Fibroblast of villous mesenchyme (primary cell): ENCODE data around the gene CAMK2N1. TPM values are rescaled to one million over a fixed set of nuclear protein-coding genes. Genes with fewer than 3 reads are reported as not detected.
"Not testable (repeated sequence)": the region's sequence is repeated elsewhere in the genome, so short reads cannot be mapped to it uniquely, and the experiment has no call there.

Source experiments
- DNase-seq: peaks from one replicate; pipeline ENCODE4 v3.0.0-alpha.2; 2010; ENCODE audit warnings: low read depth
- H3K4me3 ChIP-seq: 2 replicates; pipeline ENCODE4 v1.5.1; 2011; ENCODE audit warnings: low read depth, mild to moderate bottlenecking, low read length
- total RNA-seq: library from RNA; depleted of rRNA; stranded (reverse); fragments of >200 nt; gene quantifications from 2 replicates; pipeline ENCODE4 v1.2.3, GENCODE V29; 2012
- TF ChIP-seq, protein P1 (sequence below): IDR thresholded peaks from 2 replicates; pipeline ENCODE4 v1.5.1; 2012; ENCODE audit warnings: low read depth, mild to moderate bottlenecking, low read length; ENCODE audit not compliant: insufficient read depth

CAMK2N1 gene
- total RNA-seq, 1 donor = 9.5 TPM

DNA sequence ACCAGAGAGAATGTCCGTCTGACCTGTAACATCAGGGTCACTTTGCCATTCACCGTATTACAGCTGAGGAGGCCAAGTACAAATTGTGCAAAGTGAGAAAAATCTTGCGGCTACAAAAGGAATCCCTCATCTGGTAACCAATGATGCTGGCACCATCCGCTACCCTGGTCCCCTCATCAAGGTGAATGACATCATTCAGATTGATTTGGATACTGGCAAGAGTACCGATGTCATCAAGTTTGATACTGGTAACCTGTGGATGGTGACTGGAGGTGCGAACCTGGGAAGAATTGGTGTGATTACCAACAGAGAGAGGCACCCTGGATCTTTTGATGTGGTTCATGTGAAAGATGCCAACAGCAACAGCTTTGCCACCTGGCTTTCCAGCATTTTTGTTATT lies 40.3 kb upstream of the CAMK2N1 start:
- no peak overlapping the region for H3K4me3 ChIP-seq
- DNase-seq = no peak
- TF ChIP-seq, protein P1, sequence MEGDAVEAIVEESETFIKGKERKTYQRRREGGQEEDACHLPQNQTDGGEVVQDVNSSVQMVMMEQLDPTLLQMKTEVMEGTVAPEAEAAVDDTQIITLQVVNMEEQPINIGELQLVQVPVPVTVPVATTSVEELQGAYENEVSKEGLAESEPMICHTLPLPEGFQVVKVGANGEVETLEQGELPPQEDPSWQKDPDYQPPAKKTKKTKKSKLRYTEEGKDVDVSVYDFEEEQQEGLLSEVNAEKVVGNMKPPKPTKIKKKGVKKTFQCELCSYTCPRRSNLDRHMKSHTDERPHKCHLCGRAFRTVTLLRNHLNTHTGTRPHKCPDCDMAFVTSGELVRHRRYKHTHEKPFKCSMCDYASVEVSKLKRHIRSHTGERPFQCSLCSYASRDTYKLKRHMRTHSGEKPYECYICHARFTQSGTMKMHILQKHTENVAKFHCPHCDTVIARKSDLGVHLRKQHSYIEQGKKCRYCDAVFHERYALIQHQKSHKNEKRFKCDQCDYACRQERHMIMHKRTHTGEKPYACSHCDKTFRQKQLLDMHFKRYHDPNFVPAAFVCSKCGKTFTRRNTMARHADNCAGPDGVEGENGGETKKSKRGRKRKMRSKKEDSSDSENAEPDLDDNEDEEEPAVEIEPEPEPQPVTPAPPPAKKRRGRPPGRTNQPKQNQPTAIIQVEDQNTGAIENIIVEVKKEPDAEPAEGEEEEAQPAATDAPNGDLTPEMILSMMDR = no peak

DNA sequence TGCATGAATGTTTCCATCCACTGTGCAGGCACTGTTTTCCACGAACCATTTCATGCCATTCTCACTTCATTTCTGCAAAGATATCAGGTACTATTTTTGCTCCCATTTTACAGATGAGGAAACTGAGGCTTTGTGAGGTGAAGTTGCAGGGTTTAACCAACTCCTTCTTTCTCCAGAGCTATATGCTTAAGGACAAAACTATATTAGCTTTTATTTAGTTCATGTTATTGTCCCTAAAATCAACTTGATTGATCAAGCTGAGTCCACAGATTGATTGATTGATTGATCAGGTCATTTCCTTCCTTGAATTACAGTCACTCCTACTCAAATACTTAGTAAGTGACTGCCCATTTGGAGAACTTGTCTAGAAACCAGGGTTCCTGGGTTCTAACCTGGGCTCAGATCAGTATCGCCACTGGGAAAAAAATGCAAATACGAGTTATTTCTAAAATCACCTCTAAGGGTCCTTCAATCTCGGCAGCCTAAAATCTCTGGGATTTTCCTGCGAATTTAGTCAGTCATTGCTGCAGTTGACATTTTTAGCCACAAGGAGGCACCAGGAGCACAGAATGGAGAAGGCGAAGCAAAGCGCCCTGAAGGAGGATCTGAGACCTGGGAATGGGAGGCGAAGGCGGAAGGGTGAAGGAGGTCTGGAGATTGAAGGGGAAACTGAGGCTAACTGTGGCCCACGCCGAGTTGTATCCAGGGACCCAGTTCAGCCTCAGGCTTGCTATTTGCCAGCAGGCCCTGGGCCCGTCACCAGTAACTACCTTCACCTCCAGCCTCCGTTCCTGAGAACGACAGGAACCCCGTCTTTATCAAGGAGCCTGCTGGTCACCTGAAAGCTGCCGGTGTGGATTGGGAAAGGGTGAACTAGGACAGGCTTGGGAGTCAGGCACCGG lies 36.2 kb upstream of the CAMK2N1 start:
- TF ChIP-seq, protein P1 = peak; percentile 98
- no peak overlapping the region for H3K4me3 ChIP-seq
- DNase-seq = peak; percentile 81

DNA sequence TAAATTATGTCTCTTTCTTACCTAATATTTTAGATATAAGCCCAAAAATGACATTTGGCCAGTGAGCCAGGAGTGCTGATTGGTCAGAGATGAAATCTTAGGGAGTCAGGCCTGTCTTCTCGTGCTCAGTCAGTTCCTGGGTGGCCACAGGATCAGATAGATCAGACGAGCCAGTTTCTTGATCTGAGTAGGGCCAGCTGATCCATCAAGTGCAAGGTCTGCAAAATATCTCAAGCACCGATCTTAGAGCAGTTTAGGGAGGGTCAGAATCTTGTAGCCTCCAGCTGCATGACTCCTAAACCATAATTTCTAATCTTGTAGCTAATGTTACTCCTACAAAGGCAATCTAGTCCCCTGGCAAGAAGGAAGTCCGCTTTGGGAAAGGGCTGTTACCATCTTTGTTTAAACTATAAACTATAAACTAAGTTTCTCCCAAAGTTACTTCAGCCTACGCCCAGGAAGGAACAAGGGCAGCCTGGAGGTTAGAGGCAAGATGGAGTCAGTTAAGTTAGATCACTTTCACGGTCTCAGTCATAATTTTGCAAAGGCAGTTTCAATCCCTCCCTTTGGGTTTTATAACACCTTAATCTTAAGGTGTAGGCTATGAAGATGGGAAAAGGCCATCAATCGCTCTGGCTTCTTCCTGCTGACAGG lies 33.7 kb upstream of the CAMK2N1 start:
- not testable (repeated sequence) for DNase-seq, H3K4me3 ChIP-seq

DNA sequence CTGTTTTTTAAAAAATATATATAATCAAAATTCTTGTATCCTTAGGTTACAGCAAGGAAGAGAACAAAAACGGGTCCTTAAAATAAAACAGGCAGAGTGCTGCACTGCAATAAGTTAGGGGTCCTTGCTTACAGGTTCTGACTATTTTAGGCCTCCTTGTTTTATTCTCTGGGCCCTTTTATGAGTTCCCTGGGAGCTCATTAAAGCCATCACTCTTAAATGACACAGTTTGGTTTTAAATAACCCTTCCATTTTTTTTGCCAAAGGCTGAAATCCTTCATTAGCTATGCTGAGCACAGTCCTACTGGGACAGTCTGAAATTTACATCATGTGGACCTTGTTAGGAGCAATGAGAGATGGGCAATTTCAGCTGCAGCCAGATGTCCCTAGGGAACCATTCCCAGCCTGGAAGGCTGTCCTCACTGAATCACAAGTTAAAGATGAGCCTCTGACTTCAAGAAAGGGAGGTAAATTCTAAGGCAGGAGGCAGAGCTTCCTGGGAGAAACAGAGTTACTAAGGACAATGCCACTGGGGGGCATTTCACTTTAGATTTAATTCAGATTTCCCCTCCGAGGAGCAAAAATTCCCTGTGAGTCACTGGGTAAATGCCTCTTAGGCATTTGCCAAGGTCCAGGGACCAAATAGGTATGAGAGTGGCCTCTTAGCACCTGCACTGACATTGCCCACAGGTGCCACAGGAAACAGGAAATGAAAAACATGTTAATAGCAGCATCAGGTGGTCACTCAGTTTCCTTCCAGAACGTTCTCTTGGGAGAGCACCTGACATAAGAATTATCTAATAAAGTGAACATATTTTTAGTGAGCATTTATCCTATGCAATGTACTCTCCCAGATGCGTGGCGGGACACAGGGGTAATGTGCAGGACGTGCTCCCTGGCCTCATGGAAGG lies 25.8 kb upstream of the CAMK2N1 start:
- no peak for DNase-seq
- TF ChIP-seq, protein P1 = no peak
- H3K4me3 ChIP-seq = no peak overlapping the region

DNA sequence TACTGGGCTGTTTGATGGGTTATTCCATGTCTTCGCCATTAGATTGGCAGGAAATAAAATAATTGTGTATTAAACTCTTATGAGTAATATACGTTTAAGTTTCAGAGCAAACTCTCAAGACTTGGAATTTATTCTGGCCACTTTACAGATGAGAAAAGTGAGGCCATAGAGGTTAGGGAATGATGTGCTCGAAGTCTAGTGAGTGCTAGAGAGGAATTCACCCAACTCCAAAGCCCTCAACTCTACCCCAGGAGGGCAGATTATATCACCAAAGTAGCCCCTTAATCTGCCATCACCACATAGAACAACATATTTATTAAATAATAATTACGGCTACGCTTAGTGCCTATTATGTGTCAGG lies 22.4 kb upstream of the CAMK2N1 start:
- peak overlapping the region; percentile 92 for H3K4me3 ChIP-seq
- no peak for DNase-seq
- TF ChIP-seq, protein P1 = no peak

DNA sequence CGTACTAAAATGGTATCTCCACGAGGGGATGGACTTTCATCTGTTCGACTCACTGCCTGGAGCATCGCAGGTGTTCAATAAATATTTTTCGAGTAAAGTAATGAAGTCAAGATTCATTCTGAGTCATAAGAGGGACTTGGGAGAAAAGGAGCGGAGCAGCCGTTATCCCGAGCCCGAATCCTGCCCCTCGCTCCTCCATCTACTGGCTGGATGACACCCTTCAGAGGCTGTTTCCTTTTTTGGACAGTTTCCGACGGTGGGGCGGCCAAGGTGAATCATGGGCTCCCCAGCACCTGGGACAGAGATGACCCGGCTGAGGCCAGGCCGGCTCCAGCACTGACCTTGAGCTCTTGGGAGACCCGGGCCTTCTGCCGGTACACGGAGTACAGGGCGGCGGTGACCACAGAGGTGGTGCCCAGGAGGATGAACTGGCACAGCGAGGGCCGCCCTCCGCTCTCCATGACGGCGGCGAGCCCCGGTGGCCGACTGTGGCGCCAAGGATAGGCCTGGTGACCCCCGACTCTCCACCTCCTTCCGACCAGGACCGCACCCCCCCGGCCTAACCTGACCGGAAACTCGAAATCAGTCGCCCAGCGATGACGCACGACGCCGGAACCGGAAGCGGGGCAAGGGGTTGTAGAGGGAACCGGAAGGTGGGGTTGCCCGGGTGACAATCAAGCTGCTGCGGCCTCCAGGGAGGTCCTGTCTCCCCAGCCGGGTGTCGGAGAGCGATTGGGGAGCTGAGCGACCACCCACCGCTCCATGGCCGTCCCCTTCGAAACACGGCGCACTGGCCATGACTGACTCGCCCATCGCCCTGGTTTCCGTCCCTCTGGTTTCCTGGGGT lies 21.8 kb upstream of the CAMK2N1 start, which contains the start of gene MUL1:
TSS of gene MUL1 (minus strand) at position 588 of the 847 bp plus-strand sequence. CDS start at position 461, 127 bp downstream.
- TF ChIP-seq, protein P1 = no peak
- DNase-seq = peak; percentile 93
- peak within 1 kb of the TSS; percentile 92 for H3K4me3 ChIP-seq
